ENCODE data around the gene YTHDF1. TPM values are rescaled to one million over a fixed set of nuclear protein-coding genes. Genes with fewer than 3 reads are reported as not detected.

The YTHDF1 gene
- polyA plus RNA-seq, 1 donor from 2014 or later, result 36.9 TPM

GRCh38 chr20:63149531-63150192, 66.3 kb downstream of the YTHDF1 start:
- Histone ChIP-seq H3K27me3 (ENCODE audit: insufficient read depth, low read depth, low read length) (no peaks in the 10 kb centered on the region), H3K27ac (ENCODE audit: low read length) (no peak overlapping the region), H4K20me1 (ENCODE audit: insufficient read depth) (no peaks in the 10 kb centered on the region), H3K4me3 (ENCODE audit: low read length) (no peak overlapping the region), H3K36me3 (ENCODE audit: insufficient read depth, low read length) (no peaks in the 10 kb centered on the region), H3K4me2 (ENCODE audit: low read length) (no peak overlapping the region), H3K9ac (ENCODE audit: low read length) (no peak overlapping the region), H3K9me2 (ENCODE audit: insufficient read depth, low read length) (no peaks in the 10 kb centered on the region), H3K79me2 (replicated peaks; ENCODE audit: insufficient read depth, low read length) (no peaks in the 10 kb centered on the region), H3F3A (ENCODE audit: insufficient read depth, low read length, poor library complexity, severe bottlenecking) (no peaks in the 10 kb centered on the region), H2AFZ (ENCODE audit: low read depth, low read length) (no peak overlapping the region), H3K9me3 (ENCODE audit: low read length) (peaks cover 8% of the 10 kb centered on the region)
- TF ChIP-seq POLR2AphosphoS5 (IDR thresholded peaks at IDR 0.05), result no peak
- no peak for TF ChIP-seq EZH2 (IDR thresholded peaks at IDR 0.05; ENCODE audit: borderline replicate concordance, insufficient read depth, low read length, poor library complexity, severe bottlenecking)
- TF ChIP-seq, protein P1, sequence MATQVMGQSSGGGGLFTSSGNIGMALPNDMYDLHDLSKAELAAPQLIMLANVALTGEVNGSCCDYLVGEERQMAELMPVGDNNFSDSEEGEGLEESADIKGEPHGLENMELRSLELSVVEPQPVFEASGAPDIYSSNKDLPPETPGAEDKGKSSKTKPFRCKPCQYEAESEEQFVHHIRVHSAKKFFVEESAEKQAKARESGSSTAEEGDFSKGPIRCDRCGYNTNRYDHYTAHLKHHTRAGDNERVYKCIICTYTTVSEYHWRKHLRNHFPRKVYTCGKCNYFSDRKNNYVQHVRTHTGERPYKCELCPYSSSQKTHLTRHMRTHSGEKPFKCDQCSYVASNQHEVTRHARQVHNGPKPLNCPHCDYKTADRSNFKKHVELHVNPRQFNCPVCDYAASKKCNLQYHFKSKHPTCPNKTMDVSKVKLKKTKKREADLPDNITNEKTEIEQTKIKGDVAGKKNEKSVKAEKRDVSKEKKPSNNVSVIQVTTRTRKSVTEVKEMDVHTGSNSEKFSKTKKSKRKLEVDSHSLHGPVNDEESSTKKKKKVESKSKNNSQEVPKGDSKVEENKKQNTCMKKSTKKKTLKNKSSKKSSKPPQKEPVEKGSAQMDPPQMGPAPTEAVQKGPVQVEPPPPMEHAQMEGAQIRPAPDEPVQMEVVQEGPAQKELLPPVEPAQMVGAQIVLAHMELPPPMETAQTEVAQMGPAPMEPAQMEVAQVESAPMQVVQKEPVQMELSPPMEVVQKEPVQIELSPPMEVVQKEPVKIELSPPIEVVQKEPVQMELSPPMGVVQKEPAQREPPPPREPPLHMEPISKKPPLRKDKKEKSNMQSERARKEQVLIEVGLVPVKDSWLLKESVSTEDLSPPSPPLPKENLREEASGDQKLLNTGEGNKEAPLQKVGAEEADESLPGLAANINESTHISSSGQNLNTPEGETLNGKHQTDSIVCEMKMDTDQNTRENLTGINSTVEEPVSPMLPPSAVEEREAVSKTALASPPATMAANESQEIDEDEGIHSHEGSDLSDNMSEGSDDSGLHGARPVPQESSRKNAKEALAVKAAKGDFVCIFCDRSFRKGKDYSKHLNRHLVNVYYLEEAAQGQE (IDR thresholded peaks at IDR 0.05; ENCODE audit: borderline replicate concordance), result no peak
- TF ChIP-seq SMC3 (conservative IDR thresholded peaks at IDR 0.05; ENCODE audit: poor library complexity), result no peak
- no peak for TF ChIP-seq RAD21 (conservative IDR thresholded peaks at IDR 0.05)
- TF ChIP-seq MXI1 (conservative IDR thresholded peaks at IDR 0.05; ENCODE audit: poor library complexity, severe bottlenecking), result no peak
- TF ChIP-seq TAF1 (IDR thresholded peaks at IDR 0.05; ENCODE audit: low read depth), result no peak
- no peak for TF ChIP-seq EP300 (conservative IDR thresholded peaks at IDR 0.05; ENCODE audit: poor library complexity, severe bottlenecking)
- TF ChIP-seq, protein P2, sequence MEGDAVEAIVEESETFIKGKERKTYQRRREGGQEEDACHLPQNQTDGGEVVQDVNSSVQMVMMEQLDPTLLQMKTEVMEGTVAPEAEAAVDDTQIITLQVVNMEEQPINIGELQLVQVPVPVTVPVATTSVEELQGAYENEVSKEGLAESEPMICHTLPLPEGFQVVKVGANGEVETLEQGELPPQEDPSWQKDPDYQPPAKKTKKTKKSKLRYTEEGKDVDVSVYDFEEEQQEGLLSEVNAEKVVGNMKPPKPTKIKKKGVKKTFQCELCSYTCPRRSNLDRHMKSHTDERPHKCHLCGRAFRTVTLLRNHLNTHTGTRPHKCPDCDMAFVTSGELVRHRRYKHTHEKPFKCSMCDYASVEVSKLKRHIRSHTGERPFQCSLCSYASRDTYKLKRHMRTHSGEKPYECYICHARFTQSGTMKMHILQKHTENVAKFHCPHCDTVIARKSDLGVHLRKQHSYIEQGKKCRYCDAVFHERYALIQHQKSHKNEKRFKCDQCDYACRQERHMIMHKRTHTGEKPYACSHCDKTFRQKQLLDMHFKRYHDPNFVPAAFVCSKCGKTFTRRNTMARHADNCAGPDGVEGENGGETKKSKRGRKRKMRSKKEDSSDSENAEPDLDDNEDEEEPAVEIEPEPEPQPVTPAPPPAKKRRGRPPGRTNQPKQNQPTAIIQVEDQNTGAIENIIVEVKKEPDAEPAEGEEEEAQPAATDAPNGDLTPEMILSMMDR (IDR thresholded peaks at IDR 0.05; ENCODE audit: poor library complexity, severe bottlenecking), result no peak

DNA sequence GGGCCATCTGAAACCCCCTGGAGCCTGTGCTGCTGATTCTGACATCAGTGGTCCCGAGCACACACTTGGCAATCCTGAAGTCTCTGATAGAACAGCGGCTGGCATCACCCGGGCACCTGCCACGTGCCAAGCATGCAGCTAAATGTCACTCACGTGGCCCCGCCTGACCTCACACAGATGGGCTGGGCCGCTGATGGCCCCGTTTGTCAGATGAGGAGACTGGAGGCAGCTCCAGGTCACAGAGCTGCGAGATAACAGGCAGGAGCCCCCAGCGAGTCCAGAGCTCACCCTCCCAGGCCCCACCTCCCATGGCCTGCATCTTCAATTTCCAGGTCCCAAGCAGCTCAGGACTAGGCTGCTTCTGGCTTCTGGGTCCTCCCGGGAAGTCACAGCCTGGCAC, 67.2 kb downstream of the YTHDF1 start:
- Histone ChIP-seq H3F3A (ENCODE audit: insufficient read depth, low read length, poor library complexity, severe bottlenecking) (no peaks in the 10 kb centered on the region), H3K4me2 (ENCODE audit: low read length) (no peak overlapping the region), H3K79me2 (replicated peaks; ENCODE audit: insufficient read depth, low read length) (no peaks in the 10 kb centered on the region), H2AFZ (ENCODE audit: low read depth, low read length) (no peak overlapping the region), H3K36me3 (ENCODE audit: insufficient read depth, low read length) (no peaks in the 10 kb centered on the region), H3K9me3 (ENCODE audit: low read length) (peaks cover 8% of the 10 kb centered on the region), H4K20me1 (ENCODE audit: insufficient read depth) (no peaks in the 10 kb centered on the region), H3K27me3 (ENCODE audit: insufficient read depth, low read depth, low read length) (no peaks in the 10 kb centered on the region), H3K27ac (ENCODE audit: low read length) (no peak overlapping the region), H3K9ac (ENCODE audit: low read length) (no peak overlapping the region), H3K9me2 (ENCODE audit: insufficient read depth, low read length) (no peaks in the 10 kb centered on the region), H3K4me3 (ENCODE audit: low read length) (no peak overlapping the region)
- TF ChIP-seq MXI1 (conservative IDR thresholded peaks at IDR 0.05; ENCODE audit: poor library complexity, severe bottlenecking), result no peak
- TF ChIP-seq, protein P1 (IDR thresholded peaks at IDR 0.05; ENCODE audit: borderline replicate concordance), result no peak
- no peak for TF ChIP-seq EP300 (conservative IDR thresholded peaks at IDR 0.05; ENCODE audit: poor library complexity, severe bottlenecking)
- no peak for TF ChIP-seq SMC3 (conservative IDR thresholded peaks at IDR 0.05; ENCODE audit: poor library complexity)
- TF ChIP-seq TAF1 (IDR thresholded peaks at IDR 0.05; ENCODE audit: low read depth), result no peak
- no peak for TF ChIP-seq POLR2AphosphoS5 (IDR thresholded peaks at IDR 0.05)
- no peak for TF ChIP-seq EZH2 (IDR thresholded peaks at IDR 0.05; ENCODE audit: borderline replicate concordance, insufficient read depth, low read length, poor library complexity, severe bottlenecking)
- TF ChIP-seq, protein P2 (IDR thresholded peaks at IDR 0.05; ENCODE audit: poor library complexity, severe bottlenecking), result no peak
- TF ChIP-seq RAD21 (conservative IDR thresholded peaks at IDR 0.05), result no peak

Data from neural cell (in vitro differentiated cells).